GM18508 (cell line): ENCODE results near the gene VPS11.
A peak's percentile ranks its signal among the peaks of the same experiment; 100 is the strongest.

Experiments used
- ATAC-seq: cut with Tn5 transposase; IDR thresholded peaks from one replicate; pipeline ENCODE4 v1.9.1; 2021; ENCODE audit warnings: moderate number of reproducible peaks; ENCODE audit not compliant: insufficient read depth, unreplicated experiment

The VPS11 gene

GRCh38 chr11:119116601-119117000, 49.0 kb downstream of the VPS11 start:
- ATAC-seq = no peak

DNA sequence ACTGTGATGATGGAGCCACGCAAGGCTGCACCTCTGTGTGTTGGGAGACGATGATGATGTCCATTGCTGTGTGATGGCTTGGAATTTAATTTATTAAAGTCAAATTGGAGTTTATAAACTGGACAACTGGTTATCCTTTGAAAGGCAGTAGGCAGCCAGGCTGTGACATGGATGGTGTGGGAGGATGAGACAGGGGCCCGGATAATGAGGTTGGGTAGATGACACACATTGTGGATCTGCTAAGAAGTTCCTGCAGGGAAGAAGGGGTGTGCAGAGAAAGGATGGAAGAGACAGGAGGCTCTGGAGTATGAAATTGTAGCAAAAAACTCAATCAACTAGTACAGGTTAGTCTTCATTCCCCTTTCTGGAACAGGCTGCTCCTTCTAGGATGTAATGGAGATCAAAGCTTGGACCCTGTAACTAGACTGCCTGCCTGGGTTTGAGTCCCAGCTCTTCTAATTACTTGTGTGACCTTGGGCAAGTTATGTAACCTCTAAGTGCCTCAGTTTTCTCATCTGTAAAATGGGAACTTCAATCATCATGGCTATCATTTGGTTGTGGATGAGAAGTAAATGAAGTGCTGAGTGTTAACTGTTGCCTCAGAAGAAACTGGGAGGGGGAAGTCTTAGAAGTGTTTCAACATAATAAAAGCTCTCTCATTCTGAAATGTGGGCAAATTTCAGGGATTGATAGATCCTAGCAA, 49.5 kb downstream of the VPS11 start:
- ATAC-seq = no peak

- no peak for ATAC-seq
Measured at GRCh38 chr11:119118227-119118626, 50.6 kb downstream of the VPS11 start.

DNA sequence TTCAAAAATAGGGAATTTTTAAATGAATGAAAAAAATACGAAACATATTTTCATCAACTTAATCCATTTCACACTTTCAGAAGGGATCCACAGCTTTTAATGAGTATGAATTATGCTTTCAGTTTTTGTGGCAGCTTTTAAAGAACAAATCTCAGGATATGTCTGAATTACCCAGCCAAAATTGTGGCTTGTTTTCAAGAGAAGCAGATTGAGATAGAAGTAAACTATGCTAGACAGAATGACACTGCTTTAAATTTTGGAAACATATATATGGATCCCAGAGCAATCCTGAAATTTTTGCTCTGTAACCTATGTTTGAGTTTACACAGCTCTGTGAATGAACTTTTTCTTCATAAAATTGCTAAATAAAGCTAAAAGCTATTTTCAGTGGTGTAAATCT, 51.3 kb downstream of the VPS11 start:
- ATAC-seq = no peak

DNA sequence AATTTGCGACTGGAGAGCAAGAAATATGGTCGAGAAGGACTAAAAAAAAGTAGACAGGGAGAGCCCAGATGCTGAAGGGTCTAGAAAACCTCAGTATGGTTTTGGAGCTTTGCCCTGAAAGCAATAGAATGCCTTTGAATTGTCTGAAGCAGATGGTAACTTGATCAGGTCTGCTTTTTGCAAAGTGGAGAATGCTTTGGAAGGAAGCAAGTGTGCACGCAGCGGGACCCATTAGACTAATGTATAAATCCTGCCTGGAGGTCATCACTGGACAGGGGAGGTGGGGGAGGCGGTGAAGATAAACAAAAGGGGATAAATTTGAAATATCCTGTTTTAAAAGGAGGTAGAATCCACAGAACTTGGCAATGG, 53.0 kb downstream of the VPS11 start:
- ATAC-seq = no peak

GRCh38 chr11:119121008-119121810, 53.6 kb downstream of the VPS11 start, which contains the start of gene HINFP:
Gene HINFP, plus strand, starts transcription at chr11:119121580. Its CDS starts 5,365 bp downstream, at chr11:119126945.
- peak; percentile 68 for ATAC-seq

DNA sequence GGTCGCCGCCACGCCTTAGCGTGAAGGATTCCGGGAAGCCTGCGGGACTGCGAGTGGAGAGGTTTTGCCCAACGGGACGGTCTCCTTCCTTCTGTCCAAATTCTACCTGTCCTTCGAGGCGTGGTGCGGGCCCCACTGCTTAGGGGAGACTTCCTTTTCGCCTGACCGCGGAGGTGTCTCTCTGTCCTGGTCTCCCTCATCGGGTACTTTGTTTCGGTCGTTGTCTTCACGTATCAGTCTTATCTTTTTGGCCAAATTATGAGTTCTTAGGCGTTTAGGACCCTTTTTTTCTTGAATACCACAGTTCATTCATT, 54.1 kb downstream of the VPS11 start:
- peak; percentile 8 for ATAC-seq

DNA sequence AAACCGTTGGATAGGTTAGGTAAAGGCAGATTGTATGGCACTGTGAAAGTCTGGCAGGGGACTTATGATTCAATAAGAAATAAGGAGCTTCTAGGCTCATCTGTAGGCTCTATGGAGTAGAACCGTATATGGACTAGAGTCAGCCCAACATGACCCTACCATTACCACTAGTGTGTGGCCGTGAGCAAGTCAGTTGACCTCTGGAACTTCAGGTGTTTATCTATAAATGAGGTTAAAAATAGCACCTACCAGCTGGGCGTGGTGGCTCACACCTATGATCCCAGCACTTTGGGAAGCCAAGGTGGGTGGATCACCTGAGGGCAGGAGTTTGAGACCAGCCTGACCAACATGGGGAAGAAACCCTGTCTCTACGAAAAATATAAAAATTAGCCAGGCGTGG, 58.2 kb downstream of the VPS11 start:
- ATAC-seq = no peak

DNA sequence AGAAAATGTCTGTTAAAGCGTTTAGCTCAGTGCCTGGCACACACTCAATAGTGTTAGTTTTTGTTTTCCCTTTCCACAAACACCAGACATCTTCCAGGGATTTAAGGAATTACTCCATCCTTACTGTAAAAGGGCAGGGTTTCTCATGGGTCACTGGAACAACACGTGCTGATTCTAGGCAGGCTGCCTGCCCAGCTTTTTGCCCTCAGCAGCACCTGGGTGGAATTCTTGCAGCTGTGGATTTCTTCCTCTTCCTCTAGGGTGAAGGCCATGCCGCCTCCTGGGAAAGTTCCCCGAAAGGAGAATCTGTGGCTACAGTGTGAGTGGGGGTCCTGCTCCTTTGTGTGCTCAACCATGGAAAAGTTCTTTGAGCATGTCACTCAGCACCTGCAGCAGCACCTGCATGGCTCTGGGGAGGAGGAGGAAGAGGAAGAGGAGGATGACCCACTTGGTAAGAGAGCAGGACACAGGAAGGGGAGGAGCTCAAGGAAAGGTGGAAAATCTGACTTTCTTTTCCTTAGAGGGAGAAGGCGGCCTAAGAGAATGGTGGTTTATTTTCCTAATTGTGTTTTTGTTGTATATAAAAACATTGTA, 59.2 kb downstream of the VPS11 start:
- ATAC-seq = no peak

GRCh38 chr11:119130662-119131061, 63.0 kb downstream of the VPS11 start:
- ATAC-seq = no peak
